GM23338 (cell line): ENCODE data around the gene MKKS. TPM values are rescaled to one million over a fixed set of nuclear protein-coding genes. Genes with fewer than 3 reads are reported as not detected.

Experiments
- ATAC-seq: fragments of 200-7000 bp; cut with Tn5 transposase; 3 replicates; pipeline ENCODE4 v1.9.1; 2020
- DNase-seq: peaks from one replicate; pipeline ENCODE4 v3.0.0-alpha.2; 2015; ENCODE audit warnings: low spot score
- H2AFZ ChIP-seq: fragments of 200-600 bp; sonication (generic); 2 replicates; pipeline ENCODE4 v1.8.0; 2016; ENCODE audit warnings: antibody characterized with exemption, mild to moderate bottlenecking, moderate library complexity
- H3F3A ChIP-seq: fragments of 200-600 bp; sonication (generic); replicated peaks from 2 replicates; pipeline ENCODE4 v1.8.0; 2017; ENCODE audit warnings: antibody characterized with exemption, mixed run types, low read depth
- H3K27ac ChIP-seq: fragments of 200-600 bp; sonication (generic); 2 replicates; pipeline ENCODE4 v1.6.1; 2016; ENCODE audit warnings: low read depth
- H3K27me3 ChIP-seq: fragments of 200-600 bp; sonication (generic); 2 replicates; pipeline ENCODE4 v1.8.0; 2016; ENCODE audit warnings: mild to moderate bottlenecking, mixed run types, moderate library complexity; ENCODE audit not compliant: insufficient read depth
- H3K36me3 ChIP-seq: fragments of 200-600 bp; sonication (generic); 2 replicates; pipeline ENCODE4 v1.8.0; 2016; ENCODE audit warnings: mild to moderate bottlenecking; ENCODE audit not compliant: insufficient read depth
- H3K4me1 ChIP-seq: fragments of 200-600 bp; sonication (generic); 2 replicates; pipeline ENCODE4 v1.8.0; 2016; ENCODE audit warnings: mild to moderate bottlenecking, moderate library complexity; ENCODE audit not compliant: insufficient read depth
- H3K4me2 ChIP-seq: fragments of 200-600 bp; sonication (generic); 2 replicates; pipeline ENCODE4 v1.7.1; 2017; ENCODE audit warnings: mixed run types
- H3K4me3 ChIP-seq: fragments of 200-600 bp; sonication (generic); 2 replicates; pipeline ENCODE4 v1.6.1; 2016; ENCODE audit warnings: mixed run types
- H3K79me2 ChIP-seq: fragments of 200-600 bp; sonication (generic); replicated peaks from 2 replicates; pipeline ENCODE4 v1.8.0; 2017; ENCODE audit warnings: mild to moderate bottlenecking; ENCODE audit not compliant: insufficient read depth
- H3K9me2 ChIP-seq: fragments of 200-600 bp; sonication (generic); 2 replicates; pipeline ENCODE4 v1.8.0; 2017; ENCODE audit not compliant: insufficient read depth
- H4K20me1 ChIP-seq: fragments of 200-600 bp; sonication (generic); replicated peaks from 2 replicates; pipeline ENCODE4 v1.8.0; 2017; ENCODE audit warnings: mild to moderate bottlenecking; ENCODE audit not compliant: insufficient read depth
- H3K27ac Mint-ChIP-seq: 2 replicates; pipeline ENCODE4 v1.8.0; 2020; ENCODE audit warnings: inconsistent platforms, mild to moderate bottlenecking, moderate library complexity, mixed read lengths
- H3K27me3 Mint-ChIP-seq: 3 replicates; pipeline ENCODE4 v1.8.0; 2022; ENCODE audit warnings: low read depth, mild to moderate bottlenecking, moderate library complexity, mixed read lengths, inconsistent platforms; ENCODE audit not compliant: insufficient read depth, poor library complexity
- H3K36me3 Mint-ChIP-seq: 3 replicates; pipeline ENCODE4 v1.8.0; 2021; ENCODE audit warnings: low read depth, mild to moderate bottlenecking, inconsistent platforms, moderate library complexity, mixed read lengths
- H3K4me1 Mint-ChIP-seq: 3 replicates; pipeline ENCODE4 v1.8.0; 2020; ENCODE audit warnings: mild to moderate bottlenecking, inconsistent platforms, mixed read lengths
- H3K4me3 Mint-ChIP-seq: 3 replicates; pipeline ENCODE4 v1.8.0; 2021; ENCODE audit warnings: moderate library complexity, mild to moderate bottlenecking, inconsistent platforms, mixed read lengths
- H3K9me3 Mint-ChIP-seq: 3 replicates; pipeline ENCODE4 v1.8.0; 2020; ENCODE audit warnings: moderate library complexity, mild to moderate bottlenecking, inconsistent platforms, mixed read lengths
- CREB1 ChIP-seq: fragments of 250-450 bp; sonication (Bioruptor Pico); IDR thresholded peaks from 2 replicates; pipeline ENCODE4 v1.5.0; 2020; ENCODE audit warnings: low read depth, mild to moderate bottlenecking, moderate library complexity
- CTCF ChIP-seq, 2 experiments: fragments of 200-600 bp in 1 of 2; sonication (generic) in 1 of 2; conservative IDR thresholded peaks; 2 replicates each; pipeline versions ENCODE4 v1.5.1 to v1.6.1; 2016 to 2017; ENCODE audit warnings: antibody characterized with exemption in 2 of 2, low read depth in 2 of 2, mild to moderate bottlenecking in 2 of 2, moderate library complexity in 1 of 2
- ETS1 ChIP-seq: IDR thresholded peaks from 2 replicates; pipeline ENCODE4 v1.6.1; 2016; ENCODE audit warnings: antibody characterized with exemption
- EZH2 ChIP-seq: fragments of 200-600 bp; sonication (generic); IDR thresholded peaks from one replicate; pipeline ENCODE4 v1.8.0; 2017; ENCODE audit warnings: antibody characterized with exemption, mild to moderate bottlenecking, low read depth; ENCODE audit not compliant: unreplicated experiment
- EZH2phosphoT487 ChIP-seq: fragments of 200-600 bp; sonication (generic); IDR thresholded peaks from one replicate; pipeline ENCODE4 v1.8.1; 2018; ENCODE audit warnings: antibody characterized with exemption; ENCODE audit not compliant: unreplicated experiment
- JUNB ChIP-seq: IDR thresholded peaks from one replicate; pipeline ENCODE4 v1.6.1; 2016; ENCODE audit warnings: antibody characterized with exemption; ENCODE audit not compliant: unreplicated experiment
- NANOG ChIP-seq: IDR thresholded peaks from 2 replicates; pipeline ENCODE4 v1.6.1; 2016; ENCODE audit warnings: antibody characterized with exemption, borderline replicate concordance
- POLR2AphosphoS5 ChIP-seq: IDR thresholded peaks from 2 replicates; pipeline ENCODE4 v1.6.1; 2016; ENCODE audit warnings: antibody characterized with exemption, low read depth
- REST ChIP-seq: IDR thresholded peaks from one replicate; pipeline ENCODE4 v1.6.1; 2018; ENCODE audit warnings: antibody characterized with exemption; ENCODE audit not compliant: unreplicated experiment
- STAT1 ChIP-seq: IDR thresholded peaks from one replicate; pipeline ENCODE4 v1.6.1; 2016; ENCODE audit warnings: antibody characterized with exemption; ENCODE audit not compliant: unreplicated experiment
- ZNF114 ChIP-seq: fragments of 250-450 bp; sonication (Bioruptor Pico); IDR thresholded peaks from 2 replicates; pipeline ENCODE4 v1.5.0; 2020; ENCODE audit warnings: mild to moderate bottlenecking, moderate library complexity
- ZNF331 ChIP-seq: fragments of 250-450 bp; sonication (Bioruptor Pico); IDR thresholded peaks from 2 replicates; pipeline ENCODE4 v1.5.0; 2020; ENCODE audit warnings: low read depth, mild to moderate bottlenecking, moderate library complexity
- ZNF462 ChIP-seq: fragments of 250-450 bp; sonication (Bioruptor Pico); IDR thresholded peaks from 2 replicates; pipeline ENCODE4 v1.5.0; 2020; ENCODE audit warnings: mild to moderate bottlenecking, moderate library complexity
- polyA plus RNA-seq: library from polyadenylated mRNA; unstranded; fragments of >200 nt; fragmentation: Nextera tagmentation; extraction: Ambion mirVana; gene quantifications from 2 replicates; pipeline ENCODE4 v1.2.1, GENCODE V29; 2016
- total RNA-seq: library from RNA; depleted of rRNA; stranded (reverse); fragments of >200 nt; shearing (Covaris generic); gene quantifications from 2 replicates; pipeline ENCODE4 v1.2.3, GENCODE V29; 2014

Gene MKKS
- total and polyA plus RNA-seq, 2 experiments from 2014 or later: 13.4 to 16.7 TPM

- no peaks in the 10 kb centered on the region for H3K27me3 ChIP-seq
- H3K27me3 Mint-ChIP-seq: no peaks in the 10 kb centered on the region
- no peak overlapping the region for H3K4me3 Mint-ChIP-seq
- peaks cover 20% of the 10 kb centered on the region for H3K4me1 ChIP-seq
- no peak overlapping the region for H2AFZ ChIP-seq
- ATAC-seq (no peak), DNase-seq (no peak)
- H4K20me1 ChIP-seq: no peaks in the 10 kb centered on the region
- H3K4me1 Mint-ChIP-seq: peaks cover 17% of the 10 kb centered on the region
- no peak for TF ChIP-seq EZH2
- TF ChIP-seq ZNF462 (CRISPR knock-in tag): no peak
- TF ChIP-seq ZNF331 (CRISPR knock-in tag): no peak
- no peak for TF ChIP-seq REST
- no peak for TF ChIP-seq EZH2phosphoT487
- TF ChIP-seq CREB1 (CRISPR knock-in tag): no peak
- no peak for TF ChIP-seq STAT1
- TF ChIP-seq ETS1: no peak
- TF ChIP-seq CTCF (conservative IDR thresholded peaks at IDR 0.05; ENCODE audit: low read depth in 2 of 2): no peak
- TF ChIP-seq ZNF114: no peak
- TF ChIP-seq POLR2AphosphoS5: no peak
- no peak for TF ChIP-seq NANOG
- TF ChIP-seq JUNB: no peak
- H3K27ac ChIP-seq: no peak overlapping the region
- no peaks in the 10 kb centered on the region; the same call in 1 of the 2 replicates for H3K9me2 ChIP-seq
- H3K27ac Mint-ChIP-seq: no peak overlapping the region
- H3K9me3 Mint-ChIP-seq: no peaks in the 10 kb centered on the region; the same call in 2 of the 3 replicates
- no peaks in the 10 kb centered on the region for H3F3A ChIP-seq
- no peak overlapping the region for H3K4me3 ChIP-seq
- no peak overlapping the region for H3K4me2 ChIP-seq
- H3K36me3 Mint-ChIP-seq: peaks cover 4% of the 10 kb centered on the region; the same call in 1 of the 3 replicates
- H3K79me2 ChIP-seq: no peaks in the 10 kb centered on the region
- no peaks in the 10 kb centered on the region for H3K36me3 ChIP-seq
Observed at GRCh38 chr20:10356628-10357027, 77.4 kb downstream of the MKKS start.
